HG02852 (cell line): ENCODE data around the gene ENTR1.
"Not testable (repeated sequence)": the region's sequence is repeated elsewhere in the genome, so short reads cannot be mapped to it uniquely, and the experiment has no call there.

ENCODE experiments used
- ATAC-seq: cut with Tn5 transposase; IDR thresholded peaks from one replicate; pipeline ENCODE4 v1.9.1; 2021; ENCODE audit warnings: mild to moderate bottlenecking, moderate library complexity; ENCODE audit not compliant: unreplicated experiment

The ENTR1 gene

DNA sequence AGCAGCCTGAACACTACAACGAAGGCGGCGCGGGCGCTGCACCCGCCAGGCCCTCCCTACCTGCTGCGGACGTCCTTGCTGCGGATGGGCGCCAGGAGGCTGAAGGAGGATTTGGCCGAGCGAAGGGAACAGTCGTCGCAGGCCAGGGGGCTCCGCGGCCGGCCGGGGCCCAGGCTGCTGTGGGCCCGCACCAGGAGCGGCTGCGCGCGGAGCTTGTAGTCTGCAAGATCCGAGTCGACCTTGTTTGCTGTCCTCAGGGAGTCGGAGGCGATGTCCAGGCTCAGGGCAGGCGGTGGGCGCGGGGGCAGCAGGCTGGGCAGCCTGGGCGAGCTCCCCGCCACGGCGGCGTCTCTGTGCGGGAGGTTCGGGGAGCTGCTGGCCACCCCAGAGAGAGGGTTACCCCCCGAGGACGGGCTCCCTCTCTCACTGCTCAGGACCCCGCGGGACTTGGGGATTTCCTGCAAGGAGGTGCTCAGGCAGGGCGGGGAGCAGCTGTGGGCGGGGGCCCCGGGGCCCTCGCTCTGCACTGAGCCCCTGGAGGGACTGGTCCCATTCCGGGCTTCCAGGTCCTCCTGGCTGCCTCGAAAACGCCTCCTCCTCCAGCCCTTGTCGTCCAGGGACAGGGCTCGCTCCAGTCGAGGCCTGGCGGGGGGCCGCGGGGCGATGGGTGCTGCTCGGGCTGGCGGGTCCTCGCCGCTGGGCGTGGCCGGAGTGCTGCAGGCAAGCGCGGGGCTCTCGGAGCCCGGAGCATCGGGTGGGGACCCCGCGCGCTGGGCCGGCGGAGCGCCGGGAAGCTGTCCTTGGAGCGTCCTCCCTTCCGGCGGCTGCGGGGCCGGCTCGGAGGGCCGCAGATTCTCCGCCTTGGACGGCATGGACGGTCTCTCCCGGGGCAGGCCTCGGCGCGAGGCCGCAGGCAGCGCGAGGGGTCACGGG is 28.4 kb upstream of the ENTR1 start:
- ATAC-seq: peak; percentile 48

DNA sequence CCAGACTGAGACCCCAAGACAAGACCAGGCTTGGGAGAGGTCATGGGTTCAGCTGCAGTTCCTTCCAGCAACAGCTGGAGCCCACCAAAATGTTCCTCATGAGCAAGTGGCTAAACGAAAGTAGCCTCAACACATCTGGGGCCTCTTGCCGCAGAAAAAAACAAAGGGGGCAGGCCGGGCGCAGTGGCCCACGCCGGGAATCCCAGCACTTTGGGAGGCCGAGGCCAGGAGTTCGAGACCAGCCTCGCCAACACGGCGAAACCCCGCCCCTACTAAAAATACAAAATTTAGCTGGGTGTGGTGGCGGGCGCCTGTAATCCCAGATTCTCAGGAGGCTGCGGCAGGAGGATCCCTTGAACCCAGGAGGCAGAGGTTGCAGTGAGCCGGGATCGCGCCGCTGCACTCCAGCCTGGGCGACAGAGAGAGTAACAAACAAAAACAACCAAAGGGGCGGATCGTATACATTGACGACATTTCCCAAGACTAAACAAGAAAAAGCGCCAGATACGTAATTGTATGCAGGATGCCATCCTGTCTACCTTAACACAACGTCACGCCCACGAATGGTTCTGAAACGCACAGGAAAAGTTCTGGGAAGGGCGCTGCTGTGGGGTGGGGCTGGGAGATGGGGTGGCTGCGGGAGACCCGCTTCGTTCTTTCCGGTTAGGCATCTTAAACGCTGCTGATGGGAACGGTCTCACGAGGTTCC is 27.6 kb upstream of the ENTR1 start:
- no peak for ATAC-seq

DNA sequence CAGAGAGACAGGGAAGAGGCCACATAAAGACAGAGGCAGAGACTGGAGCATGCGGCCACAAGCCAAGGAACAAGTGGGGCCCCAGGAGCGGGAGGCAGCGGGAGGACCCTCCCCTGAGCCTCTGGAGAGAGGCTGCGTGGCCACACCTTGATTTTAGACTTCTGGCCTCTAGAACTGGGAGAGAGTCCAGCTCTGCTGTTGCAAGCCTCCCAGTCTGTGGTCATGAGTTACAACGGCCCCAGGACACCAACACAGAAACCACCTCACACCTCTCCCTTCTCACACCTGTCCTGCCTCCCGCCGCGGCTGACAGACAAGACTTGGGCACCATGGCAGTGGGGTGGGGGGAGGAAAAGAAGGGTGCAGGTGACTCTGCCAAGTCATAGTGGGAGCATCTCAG is 27.0 kb upstream of the ENTR1 start:
- no peak for ATAC-seq

GRCh38 chr9:136436055-136436634 is 25.7 kb upstream of the ENTR1 start:
- ATAC-seq: no peak

- no peak for ATAC-seq
These were observed 24.3 kb upstream of the ENTR1 start for GRCh38 chr9:136434580-136435169.

DNA sequence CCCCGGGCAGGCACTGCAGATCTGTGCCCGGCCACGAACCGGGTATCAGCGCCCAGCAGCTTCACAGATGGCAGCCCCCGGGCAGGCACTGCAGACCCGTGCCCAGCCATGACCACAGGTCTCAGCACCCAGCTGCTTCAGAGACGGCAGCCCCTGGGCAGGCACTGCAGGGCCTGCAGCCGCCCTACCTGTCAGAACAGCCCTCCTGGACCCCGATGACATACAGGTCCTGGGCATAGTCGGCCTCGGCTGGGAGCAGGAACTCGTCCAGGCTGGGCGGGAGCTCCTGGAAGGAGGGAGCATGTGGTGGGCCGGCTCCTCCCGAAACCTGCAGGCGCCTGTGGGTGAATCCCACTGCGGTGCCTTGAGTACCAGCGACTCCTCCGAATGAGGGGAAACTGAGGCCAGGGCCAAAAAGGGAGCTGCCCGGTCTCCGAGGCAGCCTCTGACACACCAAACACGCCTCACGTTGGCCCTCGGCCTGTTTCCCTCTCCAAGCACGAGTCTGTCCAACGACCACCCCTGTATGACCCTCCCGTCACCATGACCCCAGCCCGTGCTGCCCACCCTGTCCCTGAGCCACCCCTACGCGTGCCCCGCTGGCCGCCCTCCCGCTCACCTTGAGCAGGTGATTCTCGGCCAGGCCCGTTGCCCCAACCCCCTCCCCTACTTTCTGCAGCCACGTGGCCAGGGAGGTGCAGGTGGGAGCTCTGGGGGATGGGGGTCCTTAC is 23.6 kb upstream of the ENTR1 start:
- ATAC-seq: no peak

DNA sequence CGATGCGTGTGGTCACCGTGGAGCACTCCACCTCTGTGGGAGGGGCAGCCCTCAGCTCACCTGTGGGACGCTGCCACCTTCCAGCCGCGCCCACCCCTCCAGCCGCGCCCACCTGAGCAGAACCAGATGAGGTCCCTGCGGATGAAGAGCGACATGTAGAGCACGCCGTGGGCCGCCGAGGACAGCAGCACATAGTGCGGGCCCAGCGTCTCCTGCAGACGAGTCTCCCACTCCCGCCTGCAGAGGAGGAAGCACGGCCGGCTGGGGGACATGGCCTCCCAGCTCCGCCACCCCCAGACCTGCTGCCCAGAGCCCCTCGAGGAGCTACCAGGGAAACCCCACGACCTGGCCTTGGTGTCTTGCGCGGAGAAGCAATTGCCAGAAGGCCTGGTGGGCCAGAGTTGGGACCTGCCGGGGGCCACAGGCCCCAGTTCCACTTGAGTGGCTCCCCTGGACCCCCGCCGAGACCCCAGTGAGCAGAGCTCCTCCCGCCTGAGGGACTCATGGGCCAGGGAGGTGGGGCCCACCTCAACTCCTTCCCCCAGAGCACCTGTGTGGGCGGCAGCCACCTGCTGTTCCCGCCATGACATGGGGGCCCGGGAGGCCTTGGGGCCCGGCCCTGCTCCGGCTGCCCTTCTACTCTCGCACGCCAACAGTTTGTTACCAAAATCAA is 22.8 kb upstream of the ENTR1 start:
- ATAC-seq: no peak

- no peak for ATAC-seq
These were observed 22.2 kb upstream of the ENTR1 start for GRCh38 chr9:136432591-136432990.

GRCh38 chr9:136431782-136432350 is 21.5 kb upstream of the ENTR1 start:
- ATAC-seq: no peak

- no peak for ATAC-seq
These were observed 20.3 kb upstream of the ENTR1 start for GRCh38 chr9:136430588-136431234.

- ATAC-seq: no peak
These were observed 19.5 kb upstream of the ENTR1 start for GRCh38 chr9:136429683-136430491.

DNA sequence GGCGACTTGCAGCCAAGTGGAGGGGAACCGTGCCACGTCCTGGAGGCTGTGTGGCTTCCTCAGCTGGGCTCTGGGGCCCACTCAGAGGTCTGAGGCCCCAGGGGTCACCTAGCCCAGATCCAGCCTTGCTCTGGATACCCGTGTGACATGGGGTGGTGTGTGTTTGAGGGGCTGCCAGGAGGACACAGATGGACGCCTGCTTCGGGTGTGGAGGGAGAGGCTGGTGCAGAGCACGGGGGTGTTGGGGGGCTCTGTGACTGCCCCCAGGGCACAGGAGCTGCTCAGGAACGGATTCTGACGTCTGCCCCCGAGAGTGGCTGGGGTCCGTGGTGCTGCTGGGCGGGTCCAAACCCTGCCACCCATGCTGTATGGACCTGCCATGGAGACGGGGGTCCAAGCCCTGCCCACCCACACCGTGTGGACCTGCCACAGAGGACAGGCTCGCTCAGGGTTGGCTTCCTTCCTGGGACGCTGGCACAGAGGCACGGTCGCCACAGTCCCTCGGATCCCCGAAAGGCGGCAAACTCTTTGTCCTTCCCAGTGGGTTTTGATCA is 18.7 kb upstream of the ENTR1 start:
- no peak for ATAC-seq

DNA sequence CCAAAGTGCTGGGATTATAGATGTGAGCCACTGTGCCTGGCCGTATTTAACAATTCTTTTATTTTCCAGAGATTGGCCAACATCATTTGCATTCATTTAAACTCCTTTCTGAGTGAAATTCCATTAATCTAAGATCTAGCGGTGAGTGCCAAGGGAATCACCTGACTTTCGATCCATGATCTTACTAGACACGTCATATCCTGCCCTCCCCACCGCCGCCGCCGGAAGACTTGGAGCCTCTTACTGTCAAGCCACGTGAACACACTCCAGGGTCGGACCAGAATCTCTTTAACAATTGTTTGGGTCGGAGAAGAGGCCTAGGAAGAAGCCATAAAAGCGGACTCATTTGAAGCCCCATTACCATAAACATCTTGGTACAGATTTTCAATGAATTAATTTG is 16.4 kb upstream of the ENTR1 start:
- ATAC-seq: no peak

DNA sequence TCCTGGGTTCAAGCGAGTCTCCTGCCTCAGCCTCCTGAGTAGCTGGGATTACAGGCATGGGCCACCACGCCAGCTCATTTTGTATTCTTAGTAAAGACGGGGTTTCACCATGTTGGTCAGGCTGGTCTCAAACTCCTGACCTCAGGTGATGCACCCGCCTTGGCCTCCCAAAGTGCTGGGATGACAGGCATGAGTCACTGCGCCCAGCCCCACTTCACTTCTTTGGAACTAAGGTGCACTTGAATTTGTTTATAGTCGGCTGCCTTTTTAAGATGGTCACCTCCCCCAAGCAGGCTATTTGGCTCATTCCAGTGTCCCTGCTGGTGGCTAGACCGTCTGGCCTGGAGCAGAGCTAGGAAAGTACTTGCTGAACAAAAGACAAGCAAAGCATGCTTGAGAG is 15.0 kb upstream of the ENTR1 start:
- not testable (repeated sequence) for ATAC-seq

GRCh38 chr9:136424750-136425362 is 14.4 kb upstream of the ENTR1 start:
- no peak for ATAC-seq

GRCh38 chr9:136423432-136424146 is 13.2 kb upstream of the ENTR1 start:
- no peak for ATAC-seq

- no peak for ATAC-seq
These were observed 12.5 kb upstream of the ENTR1 start for GRCh38 chr9:136422876-136423275.
